SIG-M5 (cell line): ENCODE data around the gene TCF4.

ENCODE experiments used
- DNase-seq: peaks from one replicate; lab custom pipeline; 2025; lab: John Stamatoyannopoulos, UW

The TCF4 gene

GRCh38 chr18:55439056-55439455 lies 148.9 kb downstream of the TCF4 start:
- DNase-seq: no peak

GRCh38 chr18:55435592-55435991 lies 152.4 kb downstream of the TCF4 start:
- no peak for DNase-seq

GRCh38 chr18:55433648-55434047 lies 154.3 kb downstream of the TCF4 start:
- DNase-seq: no peak

GRCh38 chr18:55433140-55433539 lies 154.9 kb downstream of the TCF4 start:
- no peak for DNase-seq

GRCh38 chr18:55432307-55433040 lies 155.5 kb downstream of the TCF4 start:
- DNase-seq: no peak

- no peak for DNase-seq
Observed at GRCh38 chr18:55430026-55430425, 158.0 kb downstream of the TCF4 start.

- no peak for DNase-seq
Observed at GRCh38 chr18:55427951-55428350, 160.0 kb downstream of the TCF4 start.

- DNase-seq: no peak
Observed at GRCh38 chr18:55425698-55426097, 162.3 kb downstream of the TCF4 start.

- no peak for DNase-seq
Observed at GRCh38 chr18:55422456-55423180, 165.4 kb downstream of the TCF4 start.

- no peak for DNase-seq
Observed at GRCh38 chr18:55421615-55422419, 166.2 kb downstream of the TCF4 start.

- DNase-seq: no peak
Observed at GRCh38 chr18:55421308-55421614, 166.7 kb downstream of the TCF4 start.

GRCh38 chr18:55420665-55421307 lies 167.2 kb downstream of the TCF4 start:
- DNase-seq: peak; percentile 3

GRCh38 chr18:55419947-55420664 lies 167.9 kb downstream of the TCF4 start:
- DNase-seq: no peak

- DNase-seq: no peak
Observed at GRCh38 chr18:55419132-55419946, 168.7 kb downstream of the TCF4 start.

- no peak for DNase-seq
Observed at GRCh38 chr18:55418439-55418838, 169.6 kb downstream of the TCF4 start.

- no peak for DNase-seq
Observed at GRCh38 chr18:55416791-55417190, 171.2 kb downstream of the TCF4 start.

GRCh38 chr18:55415258-55415871 lies 172.6 kb downstream of the TCF4 start:
- no peak for DNase-seq

- no peak for DNase-seq
Observed at GRCh38 chr18:55414475-55414874, 173.5 kb downstream of the TCF4 start.

GRCh38 chr18:55413474-55413873 lies 174.5 kb downstream of the TCF4 start:
- DNase-seq: no peak

- DNase-seq: no peak
Observed at GRCh38 chr18:55407774-55408535, 180.0 kb downstream of the TCF4 start.
